HepG2 (cell line): ENCODE data around the gene SEC24B. TPM values are rescaled to one million over a fixed set of nuclear protein-coding genes. Genes with fewer than 3 reads are reported as not detected.
A peak's percentile ranks its signal among the peaks of the same experiment; 100 is the strongest.

ENCODE experiments used
- ARNT2 ChIP-seq: sonication (generic); formaldehyde crosslinking; IDR thresholded peaks from 2 replicates; pipeline ENCODE4 v1.8.0; 2022; ENCODE audit warnings: mild to moderate bottlenecking, low read depth, missing genetic modification reagents, moderate library complexity
- EZH2 ChIP-seq: conservative IDR thresholded peaks from 2 replicates; pipeline ENCODE4 v1.6.1; 2012; ENCODE audit warnings: mild to moderate bottlenecking, low read depth, low read length, moderate library complexity
- PLRG1 ChIP-seq: fragments of 450-650 bp; conservative IDR thresholded peaks from 2 replicates; pipeline ENCODE4 v1.6.1; 2016
- ZFP36L2 ChIP-seq: sonication (generic); formaldehyde crosslinking; IDR thresholded peaks from 2 replicates; pipeline ENCODE4 v1.4.0; 2020; ENCODE audit warnings: missing genetic modification reagents
- ZKSCAN8 ChIP-seq: IDR thresholded peaks from 2 replicates; pipeline ENCODE4 v1.6.1; 2016; ENCODE audit warnings: borderline replicate concordance, missing genetic modification reagents, missing compliant biosample characterization
- ZNF713 ChIP-seq: sonication (generic); formaldehyde crosslinking; IDR thresholded peaks from 2 replicates; pipeline ENCODE4 v1.4.0; 2020; ENCODE audit warnings: mild to moderate bottlenecking, missing genetic modification reagents
- polyA plus RNA-seq, 8 experiments: library from polyadenylated mRNA; depleted of rRNA in 3 of 8; stranded (reverse) in 7 of 8; unstranded in 1 of 8; fragments of >200 nt; fragmentation: Illumina TruSeq in 4 of 8; extraction: Trizol in 4 of 8; gene quantifications; 2 replicates each; pipeline versions ENCODE4 v1.2.1 to v1.2.3, GENCODE V29; 2011 to 2016; ENCODE audit warnings: low read depth in 4 of 8, missing spikeins in 1 of 8, mixed read lengths in 1 of 8; ENCODE audit not compliant: insufficient read depth in 1 of 8
- total RNA-seq, 5 experiments: library from RNA; depleted of rRNA; stranded (reverse); fragments of >200 nt; fragmentation: Illumina TruSeq; extraction: Trizol; gene quantifications; 2 replicates each; pipeline ENCODE4 v1.2.3, GENCODE V29; 2016; ENCODE audit warnings: low read depth in 1 of 5
- TF ChIP-seq, protein P1 (sequence below): sonication (generic); formaldehyde crosslinking; IDR thresholded peaks from 2 replicates; pipeline ENCODE4 v1.4.0; 2020; ENCODE audit warnings: missing genetic modification reagents
- TF ChIP-seq, protein P2 (sequence below): sonication (generic); formaldehyde crosslinking; IDR thresholded peaks from 2 replicates; pipeline ENCODE4 v1.4.0; 2020; ENCODE audit warnings: mild to moderate bottlenecking, missing genetic modification reagents, borderline replicate concordance
- TF ChIP-seq, protein P3 (sequence below): sonication (generic); formaldehyde crosslinking; IDR thresholded peaks from 2 replicates; pipeline ENCODE4 v1.5.0; 2020; ENCODE audit warnings: missing genetic modification reagents, mild to moderate bottlenecking, borderline replicate concordance
- TF ChIP-seq, protein P4 (sequence below): sonication (generic); formaldehyde crosslinking; IDR thresholded peaks from 2 replicates; pipeline ENCODE4 v1.4.0; 2020; ENCODE audit warnings: missing genetic modification reagents, borderline replicate concordance
- TF ChIP-seq, protein P5 (sequence below): sonication (generic); formaldehyde crosslinking; IDR thresholded peaks from 2 replicates; pipeline ENCODE4 v1.5.1; 2020; ENCODE audit warnings: mild to moderate bottlenecking, missing genetic modification reagents, moderate library complexity

The SEC24B gene
- total and polyA plus RNA-seq, 2 of the 13 experiments (the other 11 are each of a cell fraction or from before 2014, with no cell fraction given) = 14.6 to 39.0 TPM

DNA sequence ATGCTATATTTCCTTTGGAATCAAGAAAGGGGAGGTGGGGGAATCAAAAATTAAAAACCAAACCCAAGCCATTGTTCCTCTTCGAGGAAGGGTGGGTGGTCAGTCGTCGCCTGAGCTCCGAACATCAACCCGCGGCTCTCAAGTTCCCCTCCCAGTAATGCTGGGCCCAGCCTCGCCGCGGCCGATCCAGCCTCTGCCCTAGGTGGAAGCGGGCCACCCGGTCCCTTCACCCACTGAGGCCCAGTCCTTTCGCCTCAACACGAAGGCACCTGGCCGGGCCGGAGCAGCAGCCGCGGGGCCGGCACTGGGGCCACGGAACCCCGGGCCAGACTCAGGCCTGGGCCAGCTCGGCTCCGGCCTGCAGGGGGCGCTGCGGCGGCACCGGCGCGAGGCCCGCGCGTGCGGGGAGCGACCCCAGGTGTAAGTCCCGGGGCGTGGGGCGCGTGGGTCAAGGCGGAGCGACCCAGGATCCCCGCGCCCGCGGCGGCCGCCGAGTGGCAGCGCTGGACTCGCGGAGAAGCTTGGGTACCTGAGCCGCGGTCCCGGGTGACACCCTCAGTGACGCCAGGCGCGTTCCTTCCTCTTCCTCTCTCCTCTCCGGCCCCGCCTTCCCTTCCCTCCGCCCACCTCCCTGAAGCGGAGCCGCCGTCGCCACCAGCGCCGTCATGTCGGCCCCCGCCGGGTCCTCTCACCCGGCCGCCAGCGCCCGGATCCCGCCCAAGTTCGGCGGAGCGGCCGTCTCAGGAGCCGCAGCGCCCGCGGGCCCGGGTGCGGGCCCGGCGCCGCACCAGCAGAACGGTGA, at the start of gene SEC24B (continued):
- TF ChIP-seq, protein P1, sequence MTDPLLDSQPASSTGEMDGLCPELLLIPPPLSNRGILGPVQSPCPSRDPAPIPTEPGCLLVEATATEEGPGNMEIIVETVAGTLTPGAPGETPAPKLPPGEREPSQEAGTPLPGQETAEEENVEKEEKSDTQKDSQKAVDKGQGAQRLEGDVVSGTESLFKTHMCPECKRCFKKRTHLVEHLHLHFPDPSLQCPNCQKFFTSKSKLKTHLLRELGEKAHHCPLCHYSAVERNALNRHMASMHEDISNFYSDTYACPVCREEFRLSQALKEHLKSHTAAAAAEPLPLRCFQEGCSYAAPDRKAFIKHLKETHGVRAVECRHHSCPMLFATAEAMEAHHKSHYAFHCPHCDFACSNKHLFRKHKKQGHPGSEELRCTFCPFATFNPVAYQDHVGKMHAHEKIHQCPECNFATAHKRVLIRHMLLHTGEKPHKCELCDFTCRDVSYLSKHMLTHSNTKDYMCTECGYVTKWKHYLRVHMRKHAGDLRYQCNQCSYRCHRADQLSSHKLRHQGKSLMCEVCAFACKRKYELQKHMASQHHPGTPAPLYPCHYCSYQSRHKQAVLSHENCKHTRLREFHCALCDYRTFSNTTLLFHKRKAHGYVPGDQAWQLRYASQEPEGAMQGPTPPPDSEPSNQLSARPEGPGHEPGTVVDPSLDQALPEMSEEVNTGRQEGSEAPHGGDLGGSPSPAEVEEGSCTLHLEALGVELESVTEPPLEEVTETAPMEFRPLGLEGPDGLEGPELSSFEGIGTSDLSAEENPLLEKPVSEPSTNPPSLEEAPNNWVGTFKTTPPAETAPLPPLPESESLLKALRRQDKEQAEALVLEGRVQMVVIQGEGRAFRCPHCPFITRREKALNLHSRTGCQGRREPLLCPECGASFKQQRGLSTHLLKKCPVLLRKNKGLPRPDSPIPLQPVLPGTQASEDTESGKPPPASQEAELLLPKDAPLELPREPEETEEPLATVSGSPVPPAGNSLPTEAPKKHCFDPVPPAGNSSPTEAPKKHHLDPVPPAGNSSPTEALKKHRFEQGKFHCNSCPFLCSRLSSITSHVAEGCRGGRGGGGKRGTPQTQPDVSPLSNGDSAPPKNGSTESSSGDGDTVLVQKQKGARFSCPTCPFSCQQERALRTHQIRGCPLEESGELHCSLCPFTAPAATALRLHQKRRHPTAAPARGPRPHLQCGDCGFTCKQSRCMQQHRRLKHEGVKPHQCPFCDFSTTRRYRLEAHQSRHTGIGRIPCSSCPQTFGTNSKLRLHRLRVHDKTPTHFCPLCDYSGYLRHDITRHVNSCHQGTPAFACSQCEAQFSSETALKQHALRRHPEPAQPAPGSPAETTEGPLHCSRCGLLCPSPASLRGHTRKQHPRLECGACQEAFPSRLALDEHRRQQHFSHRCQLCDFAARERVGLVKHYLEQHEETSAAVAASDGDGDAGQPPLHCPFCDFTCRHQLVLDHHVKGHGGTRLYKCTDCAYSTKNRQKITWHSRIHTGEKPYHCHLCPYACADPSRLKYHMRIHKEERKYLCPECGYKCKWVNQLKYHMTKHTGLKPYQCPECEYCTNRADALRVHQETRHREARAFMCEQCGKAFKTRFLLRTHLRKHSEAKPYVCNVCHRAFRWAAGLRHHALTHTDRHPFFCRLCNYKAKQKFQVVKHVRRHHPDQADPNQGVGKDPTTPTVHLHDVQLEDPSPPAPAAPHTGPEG (CRISPR knock-in tag) = peak; percentile 60; the same call in 1 of the 2 replicates
- TF ChIP-seq, protein P2, sequence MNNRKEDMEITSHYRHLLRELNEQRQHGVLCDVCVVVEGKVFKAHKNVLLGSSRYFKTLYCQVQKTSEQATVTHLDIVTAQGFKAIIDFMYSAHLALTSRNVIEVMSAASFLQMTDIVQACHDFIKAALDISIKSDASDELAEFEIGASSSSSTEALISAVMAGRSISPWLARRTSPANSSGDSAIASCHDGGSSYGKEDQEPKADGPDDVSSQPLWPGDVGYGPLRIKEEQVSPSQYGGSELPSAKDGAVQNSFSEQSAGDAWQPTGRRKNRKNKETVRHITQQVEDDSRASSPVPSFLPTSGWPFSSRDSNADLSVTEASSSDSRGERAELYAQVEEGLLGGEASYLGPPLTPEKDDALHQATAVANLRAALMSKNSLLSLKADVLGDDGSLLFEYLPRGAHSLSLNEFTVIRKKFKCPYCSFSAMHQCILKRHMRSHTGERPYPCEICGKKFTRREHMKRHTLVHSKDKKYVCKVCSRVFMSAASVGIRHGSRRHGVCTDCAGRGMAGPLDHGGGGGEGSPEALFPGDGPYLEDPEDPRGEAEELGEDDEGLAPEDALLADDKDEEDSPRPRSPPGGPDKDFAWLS (CRISPR knock-in tag) = no peak; the same call in 1 of the 2 replicates
- TF ChIP-seq, protein P3, sequence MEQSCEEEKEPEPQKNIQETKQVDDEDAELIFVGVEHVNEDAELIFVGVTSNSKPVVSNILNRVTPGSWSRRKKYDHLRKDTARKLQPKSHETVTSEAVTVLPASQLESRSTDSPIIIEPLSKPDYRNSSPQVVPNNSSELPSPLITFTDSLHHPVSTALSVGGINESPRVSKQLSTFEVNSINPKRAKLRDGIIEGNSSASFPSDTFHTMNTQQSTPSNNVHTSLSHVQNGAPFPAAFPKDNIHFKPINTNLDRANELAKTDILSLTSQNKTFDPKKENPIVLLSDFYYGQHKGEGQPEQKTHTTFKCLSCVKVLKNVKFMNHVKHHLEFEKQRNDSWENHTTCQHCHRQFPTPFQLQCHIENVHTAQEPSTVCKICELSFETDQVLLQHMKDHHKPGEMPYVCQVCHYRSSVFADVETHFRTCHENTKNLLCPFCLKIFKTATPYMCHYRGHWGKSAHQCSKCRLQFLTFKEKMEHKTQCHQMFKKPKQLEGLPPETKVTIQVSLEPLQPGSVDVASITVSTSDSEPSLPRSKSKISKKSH (CRISPR knock-in tag) = no peak
- TF ChIP-seq ARNT2 = peak; percentile 86; the same call in 1 of the 2 replicates
- no peak for TF ChIP-seq PLRG1
- TF ChIP-seq, protein P4, sequence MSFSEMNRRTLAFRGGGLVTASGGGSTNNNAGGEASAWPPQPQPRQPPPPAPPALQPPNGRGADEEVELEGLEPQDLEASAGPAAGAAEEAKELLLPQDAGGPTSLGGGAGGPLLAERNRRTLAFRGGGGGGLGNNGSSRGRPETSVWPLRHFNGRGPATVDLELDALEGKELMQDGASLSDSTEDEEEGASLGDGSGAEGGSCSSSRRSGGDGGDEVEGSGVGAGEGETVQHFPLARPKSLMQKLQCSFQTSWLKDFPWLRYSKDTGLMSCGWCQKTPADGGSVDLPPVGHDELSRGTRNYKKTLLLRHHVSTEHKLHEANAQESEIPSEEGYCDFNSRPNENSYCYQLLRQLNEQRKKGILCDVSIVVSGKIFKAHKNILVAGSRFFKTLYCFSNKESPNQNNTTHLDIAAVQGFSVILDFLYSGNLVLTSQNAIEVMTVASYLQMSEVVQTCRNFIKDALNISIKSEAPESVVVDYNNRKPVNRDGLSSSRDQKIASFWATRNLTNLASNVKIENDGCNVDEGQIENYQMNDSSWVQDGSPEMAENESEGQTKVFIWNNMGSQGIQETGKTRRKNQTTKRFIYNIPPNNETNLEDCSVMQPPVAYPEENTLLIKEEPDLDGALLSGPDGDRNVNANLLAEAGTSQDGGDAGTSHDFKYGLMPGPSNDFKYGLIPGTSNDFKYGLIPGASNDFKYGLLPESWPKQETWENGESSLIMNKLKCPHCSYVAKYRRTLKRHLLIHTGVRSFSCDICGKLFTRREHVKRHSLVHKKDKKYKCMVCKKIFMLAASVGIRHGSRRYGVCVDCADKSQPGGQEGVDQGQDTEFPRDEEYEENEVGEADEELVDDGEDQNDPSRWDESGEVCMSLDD (CRISPR knock-in tag) = no peak
- no peak for TF ChIP-seq EZH2
- no peak for TF ChIP-seq ZKSCAN8 (CRISPR knock-in tag)
- no peak for TF ChIP-seq ZFP36L2 (CRISPR knock-in tag)
- no peak for TF ChIP-seq ZNF713 (CRISPR knock-in tag)
- TF ChIP-seq, protein P5, sequence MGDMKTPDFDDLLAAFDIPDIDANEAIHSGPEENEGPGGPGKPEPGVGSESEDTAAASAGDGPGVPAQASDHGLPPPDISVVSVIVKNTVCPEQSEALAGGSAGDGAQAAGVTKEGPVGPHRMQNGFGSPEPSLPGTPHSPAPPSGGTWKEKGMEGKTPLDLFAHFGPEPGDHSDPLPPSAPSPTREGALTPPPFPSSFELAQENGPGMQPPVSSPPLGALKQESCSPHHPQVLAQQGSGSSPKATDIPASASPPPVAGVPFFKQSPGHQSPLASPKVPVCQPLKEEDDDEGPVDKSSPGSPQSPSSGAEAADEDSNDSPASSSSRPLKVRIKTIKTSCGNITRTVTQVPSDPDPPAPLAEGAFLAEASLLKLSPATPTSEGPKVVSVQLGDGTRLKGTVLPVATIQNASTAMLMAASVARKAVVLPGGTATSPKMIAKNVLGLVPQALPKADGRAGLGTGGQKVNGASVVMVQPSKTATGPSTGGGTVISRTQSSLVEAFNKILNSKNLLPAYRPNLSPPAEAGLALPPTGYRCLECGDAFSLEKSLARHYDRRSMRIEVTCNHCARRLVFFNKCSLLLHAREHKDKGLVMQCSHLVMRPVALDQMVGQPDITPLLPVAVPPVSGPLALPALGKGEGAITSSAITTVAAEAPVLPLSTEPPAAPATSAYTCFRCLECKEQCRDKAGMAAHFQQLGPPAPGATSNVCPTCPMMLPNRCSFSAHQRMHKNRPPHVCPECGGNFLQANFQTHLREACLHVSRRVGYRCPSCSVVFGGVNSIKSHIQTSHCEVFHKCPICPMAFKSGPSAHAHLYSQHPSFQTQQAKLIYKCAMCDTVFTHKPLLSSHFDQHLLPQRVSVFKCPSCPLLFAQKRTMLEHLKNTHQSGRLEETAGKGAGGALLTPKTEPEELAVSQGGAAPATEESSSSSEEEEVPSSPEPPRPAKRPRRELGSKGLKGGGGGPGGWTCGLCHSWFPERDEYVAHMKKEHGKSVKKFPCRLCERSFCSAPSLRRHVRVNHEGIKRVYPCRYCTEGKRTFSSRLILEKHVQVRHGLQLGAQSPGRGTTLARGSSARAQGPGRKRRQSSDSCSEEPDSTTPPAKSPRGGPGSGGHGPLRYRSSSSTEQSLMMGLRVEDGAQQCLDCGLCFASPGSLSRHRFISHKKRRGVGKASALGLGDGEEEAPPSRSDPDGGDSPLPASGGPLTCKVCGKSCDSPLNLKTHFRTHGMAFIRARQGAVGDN = peak; percentile 82
